Myocyte (in vitro differentiated cells): ENCODE data around the gene ABLIM3. TPM values are rescaled to one million over a fixed set of nuclear protein-coding genes. Genes with fewer than 3 reads are reported as not detected.
"Not testable (repeated sequence)": the region's sequence is repeated elsewhere in the genome, so short reads cannot be mapped to it uniquely, and the experiment has no call there.

Experiments used
- DNase-seq: peaks from one replicate; pipeline ENCODE4 v3.0.0-alpha.2; 2012; ENCODE audit warnings: low read depth
- total RNA-seq: library from RNA; depleted of rRNA; stranded (reverse); fragments of >200 nt; gene quantifications from 2 replicates; pipeline ENCODE4 v1.2.3, GENCODE V29; 2014

ABLIM3 gene
- total RNA-seq, 1 donor from 2014 or later: 220 TPM

GRCh38 chr5:149185067-149185466 lies 43.8 kb downstream of the ABLIM3 start:
- DNase-seq: no peak

- DNase-seq: no peak
Observed at GRCh38 chr5:149186506-149186905, 45.2 kb downstream of the ABLIM3 start.

GRCh38 chr5:149187617-149188016 lies 46.3 kb downstream of the ABLIM3 start:
- not testable (repeated sequence) for DNase-seq

- DNase-seq: no peak
Observed at GRCh38 chr5:149188383-149188782, 47.1 kb downstream of the ABLIM3 start.

GRCh38 chr5:149195337-149195887 lies 54.1 kb downstream of the ABLIM3 start:
- no peak for DNase-seq

GRCh38 chr5:149195962-149196361 lies 54.7 kb downstream of the ABLIM3 start:
- DNase-seq: no peak

GRCh38 chr5:149198148-149198547 lies 56.9 kb downstream of the ABLIM3 start:
- no peak for DNase-seq

- no peak for DNase-seq
Observed at GRCh38 chr5:149200355-149200754, 59.1 kb downstream of the ABLIM3 start.

- no peak for DNase-seq
Observed at GRCh38 chr5:149201121-149201637, 59.9 kb downstream of the ABLIM3 start.

- no peak for DNase-seq
Observed at GRCh38 chr5:149202910-149203451, 61.7 kb downstream of the ABLIM3 start.

GRCh38 chr5:149203921-149204441 lies 62.7 kb downstream of the ABLIM3 start:
- DNase-seq: peak; percentile 95

- DNase-seq: peak; percentile 78
Observed at GRCh38 chr5:149205625-149206523, 64.6 kb downstream of the ABLIM3 start.

GRCh38 chr5:149206524-149207141 lies 65.3 kb downstream of the ABLIM3 start:
- DNase-seq: no peak

- no peak for DNase-seq
Observed at GRCh38 chr5:149207831-149208230, 66.5 kb downstream of the ABLIM3 start.

- peak; percentile 83 for DNase-seq
Observed at GRCh38 chr5:149210225-149210624, 68.9 kb downstream of the ABLIM3 start.

GRCh38 chr5:149210968-149211490 lies 69.7 kb downstream of the ABLIM3 start:
- DNase-seq: no peak

GRCh38 chr5:149211566-149211965 lies 70.3 kb downstream of the ABLIM3 start:
- DNase-seq: no peak

GRCh38 chr5:149212198-149212951 lies 71.1 kb downstream of the ABLIM3 start:
- peak; percentile 89 for DNase-seq

GRCh38 chr5:149213264-149213880 lies 72.1 kb downstream of the ABLIM3 start:
- DNase-seq: no peak

- no peak for DNase-seq
Observed at GRCh38 chr5:149215478-149216090, 74.3 kb downstream of the ABLIM3 start.
